Epithelial cell of esophagus (primary cell): ENCODE measurements around the gene REPIN1.

ENCODE experiments used
- DNase-seq: peaks from one replicate; pipeline ENCODE4 v3.0.0; 2010; ENCODE audit warnings: low read depth
- H3K4me3 ChIP-seq: 2 replicates; pipeline ENCODE4 v1.5.1; 2011; ENCODE audit warnings: mild to moderate bottlenecking, low read length, control low read depth
- TF ChIP-seq, protein P1 (sequence below): IDR thresholded peaks from 2 replicates; pipeline ENCODE4 v1.5.1; 2011; ENCODE audit warnings: low read depth, mild to moderate bottlenecking, low read length, control low read depth, inconsistent platforms; ENCODE audit not compliant: insufficient read depth; ENCODE audit errors: missing control alignments

REPIN1 gene

DNA sequence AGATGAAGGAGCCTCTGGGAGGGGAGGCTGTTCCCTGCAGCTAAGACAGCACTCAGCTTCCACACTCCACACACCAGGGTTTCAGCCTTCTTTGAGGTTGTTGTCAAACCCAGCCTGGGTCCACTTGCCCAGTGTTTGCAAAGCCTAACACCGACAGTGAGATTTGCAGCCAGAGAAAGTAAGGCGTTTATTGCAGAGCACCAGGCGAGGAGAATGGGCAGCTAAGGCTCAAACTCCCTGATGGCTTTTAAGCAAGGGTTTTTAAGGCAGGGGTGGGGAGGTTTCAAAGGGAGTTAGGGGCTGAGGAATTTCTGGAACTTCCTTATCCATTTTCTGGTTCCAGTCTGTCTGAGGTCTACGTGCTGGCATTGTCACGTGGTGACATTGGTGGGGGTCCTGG lies 5.8 kb downstream of the REPIN1 start:
- no peak overlapping the region for H3K4me3 ChIP-seq
- DNase-seq: no peak
- TF ChIP-seq, protein P1, sequence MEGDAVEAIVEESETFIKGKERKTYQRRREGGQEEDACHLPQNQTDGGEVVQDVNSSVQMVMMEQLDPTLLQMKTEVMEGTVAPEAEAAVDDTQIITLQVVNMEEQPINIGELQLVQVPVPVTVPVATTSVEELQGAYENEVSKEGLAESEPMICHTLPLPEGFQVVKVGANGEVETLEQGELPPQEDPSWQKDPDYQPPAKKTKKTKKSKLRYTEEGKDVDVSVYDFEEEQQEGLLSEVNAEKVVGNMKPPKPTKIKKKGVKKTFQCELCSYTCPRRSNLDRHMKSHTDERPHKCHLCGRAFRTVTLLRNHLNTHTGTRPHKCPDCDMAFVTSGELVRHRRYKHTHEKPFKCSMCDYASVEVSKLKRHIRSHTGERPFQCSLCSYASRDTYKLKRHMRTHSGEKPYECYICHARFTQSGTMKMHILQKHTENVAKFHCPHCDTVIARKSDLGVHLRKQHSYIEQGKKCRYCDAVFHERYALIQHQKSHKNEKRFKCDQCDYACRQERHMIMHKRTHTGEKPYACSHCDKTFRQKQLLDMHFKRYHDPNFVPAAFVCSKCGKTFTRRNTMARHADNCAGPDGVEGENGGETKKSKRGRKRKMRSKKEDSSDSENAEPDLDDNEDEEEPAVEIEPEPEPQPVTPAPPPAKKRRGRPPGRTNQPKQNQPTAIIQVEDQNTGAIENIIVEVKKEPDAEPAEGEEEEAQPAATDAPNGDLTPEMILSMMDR: no peak

DNA sequence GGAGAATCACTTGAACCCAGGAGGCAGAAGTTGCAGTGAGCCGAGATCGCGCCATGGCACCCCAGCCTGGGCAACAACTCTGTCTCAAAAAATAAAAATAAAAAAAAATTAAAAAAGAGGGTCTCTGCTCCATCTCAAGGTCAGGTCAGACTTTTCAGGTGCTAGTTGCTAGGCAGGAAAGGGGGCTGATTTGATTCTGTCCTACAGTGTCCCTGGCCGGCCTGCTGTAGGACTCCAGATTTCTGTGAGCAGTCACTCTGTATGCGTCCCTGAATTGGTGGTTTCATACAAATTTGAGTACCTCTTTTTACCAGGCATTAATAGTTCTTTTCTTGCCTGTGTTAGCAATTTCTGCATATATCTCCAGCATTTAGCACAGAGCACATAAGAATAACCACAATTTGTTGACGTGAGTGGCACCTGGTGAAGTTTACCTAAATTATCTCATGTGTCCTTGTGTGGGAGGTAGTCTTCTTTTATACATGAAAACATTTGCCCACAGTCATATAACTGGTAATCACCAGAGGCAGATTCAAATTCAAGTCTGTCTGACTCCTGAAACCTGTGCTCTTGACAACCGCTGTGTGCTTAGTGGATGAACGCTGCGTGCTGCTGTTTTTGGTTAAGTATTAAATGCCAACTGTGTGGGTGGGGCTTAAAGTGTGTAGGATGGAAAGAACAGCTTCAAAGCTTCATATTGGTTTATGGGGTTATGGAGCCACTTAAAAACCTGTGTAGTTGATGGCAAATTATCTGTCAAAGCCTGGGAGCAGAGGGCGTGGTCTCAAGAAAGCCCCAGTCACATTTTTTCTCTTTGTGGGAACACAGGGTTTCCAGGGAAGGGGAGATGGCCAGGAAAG lies 7.3 kb downstream of the REPIN1 start:
- TF ChIP-seq, protein P1: no peak
- no peak for DNase-seq
- H3K4me3 ChIP-seq: no peak overlapping the region

DNA sequence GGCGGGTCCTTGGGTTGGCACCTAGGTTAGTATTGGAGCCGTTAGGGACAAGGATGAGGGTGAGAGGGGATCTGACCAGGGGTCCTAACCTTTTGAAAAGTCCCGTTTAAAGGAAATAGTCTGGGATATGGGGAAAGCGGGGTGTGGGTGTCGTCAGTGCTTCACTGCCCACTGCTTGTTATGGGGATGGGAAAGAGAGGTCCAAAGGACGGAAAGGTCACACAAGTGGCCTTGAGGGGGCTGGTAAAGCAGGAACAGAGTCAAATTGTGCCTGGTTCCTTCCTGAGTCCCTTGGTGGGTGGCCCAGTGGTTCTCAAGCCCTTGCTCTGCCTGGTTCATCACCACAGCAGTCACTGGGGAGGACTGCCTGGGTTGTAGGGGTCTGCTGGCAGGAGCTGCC lies 7.9 kb downstream of the REPIN1 start:
- H3K4me3 ChIP-seq: no peak overlapping the region
- DNase-seq: no peak
- TF ChIP-seq, protein P1: no peak

DNA sequence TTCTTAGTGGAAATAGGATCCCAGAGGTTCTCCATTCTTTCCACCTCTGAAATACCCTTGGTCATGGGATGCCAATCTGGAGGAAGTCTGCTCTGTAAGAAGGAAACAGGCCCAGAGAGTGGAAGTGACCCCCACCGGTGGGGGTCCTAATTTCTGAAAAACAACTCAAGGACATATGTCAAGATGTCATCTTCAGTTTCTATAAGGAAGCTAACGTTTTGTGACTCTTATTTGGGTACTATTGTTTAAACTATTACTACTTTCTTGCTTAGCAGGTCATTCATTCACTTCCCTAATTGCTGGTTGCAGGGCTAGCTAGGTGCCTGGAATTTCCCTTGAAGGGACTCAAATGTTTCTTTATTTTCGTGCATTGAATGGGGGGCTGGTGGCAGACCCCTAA lies 8.6 kb downstream of the REPIN1 start:
- no peak overlapping the region for H3K4me3 ChIP-seq
- TF ChIP-seq, protein P1: no peak
- no peak for DNase-seq

DNA sequence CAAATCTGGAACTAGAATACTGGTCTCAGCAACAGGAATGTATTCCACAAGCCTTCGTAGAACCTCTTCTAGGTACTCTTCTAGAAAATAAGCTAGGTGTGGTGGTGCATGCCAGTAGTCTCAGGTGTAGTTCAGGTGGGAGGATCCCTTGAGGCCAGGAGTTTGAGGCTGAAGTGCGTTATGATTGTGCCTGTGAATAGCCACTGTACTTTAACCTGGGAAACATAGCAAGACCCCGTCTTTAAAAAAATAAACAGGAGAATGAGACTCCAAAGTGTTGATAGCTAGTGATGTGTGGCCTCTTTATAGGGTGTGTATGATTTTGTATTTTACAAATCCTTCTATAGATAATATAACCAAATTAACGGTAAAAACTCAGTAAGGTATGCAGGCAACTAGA lies 9.0 kb downstream of the REPIN1 start:
- H3K4me3 ChIP-seq: no peak overlapping the region
- no peak for DNase-seq
- TF ChIP-seq, protein P1: no peak

DNA sequence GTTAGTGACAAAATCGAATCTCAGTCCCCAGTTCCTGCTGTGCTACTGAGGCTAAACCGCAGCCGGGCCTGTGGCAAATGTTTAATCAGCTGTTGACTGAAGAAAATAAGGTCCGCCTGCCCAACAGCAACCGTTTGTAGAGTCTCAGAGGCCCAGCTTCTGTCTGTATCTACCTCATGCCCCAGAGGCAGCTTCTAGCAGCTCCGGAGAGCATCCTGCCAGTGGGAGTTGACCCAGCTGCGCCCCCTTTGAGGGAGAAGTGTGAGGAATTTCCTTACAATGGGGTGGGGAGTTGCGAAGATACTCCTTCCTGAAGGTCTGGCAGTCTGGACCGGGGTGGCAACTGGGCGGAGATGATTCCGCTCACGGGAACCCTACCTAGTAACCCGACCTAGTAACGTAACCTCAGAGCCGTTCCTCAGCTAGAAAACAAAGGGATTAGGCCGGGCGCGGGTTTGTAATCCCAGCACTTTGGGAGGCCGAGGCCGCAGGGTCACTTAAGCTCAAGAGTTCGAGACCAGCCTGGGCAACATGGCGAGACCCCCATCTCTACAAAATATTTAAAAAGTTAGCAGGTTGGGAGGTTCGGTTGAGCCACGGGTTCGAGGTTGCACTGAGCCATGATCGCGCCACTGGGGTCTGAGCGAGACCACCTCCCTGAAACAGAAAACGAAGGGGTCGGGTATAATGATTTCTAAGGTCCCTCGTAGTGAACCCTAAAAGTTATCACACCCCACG lies 9.7 kb downstream of the REPIN1 start:
- H3K4me3 ChIP-seq: peak overlapping the region; percentile 66
- TF ChIP-seq, protein P1: no peak
- peak; percentile 50 for DNase-seq
